Body of pancreas (tissue), 4 donors: ENCODE results near the gene ST3GAL6.

Source experiments
- CTCF ChIP-seq, 7 experiments: fragments of 450-650 bp in 4 of 7; fragments of 200-600 bp in 3 of 7; sonication (generic) in 3 of 7; IDR thresholded peaks; one replicate each; pipeline ENCODE4 v1.5.1; 2016 to 2019; ENCODE audit warnings: antibody characterized with exemption in 7 of 7
- POLR2A ChIP-seq, 3 donors: fragments of 450-650 bp; IDR thresholded peaks; one replicate each; pipeline ENCODE4 v1.6.1; 2016; ENCODE audit warnings: antibody characterized with exemption in 3 of 3, mild to moderate bottlenecking in 2 of 3

GRCh38 chr3:98791341-98792325, 28.5 kb downstream of the ST3GAL6 start:
- no peak for TF ChIP-seq CTCF (IDR thresholded peaks at IDR 0.05)
- TF ChIP-seq POLR2A (IDR thresholded peaks at IDR 0.05): no peak
